Measurements from ENCODE around the gene FRMD5. TPM values are rescaled to one million over a fixed set of nuclear protein-coding genes. Genes with fewer than 3 reads are reported as not detected.

FRMD5 gene
- total and polyA plus RNA-seq, 2 experiments from 2014 or later = 0.51 to 3.8 TPM

GRCh38 chr15:43955140-43955539 is 239.9 kb downstream of the FRMD5 start:
- Histone ChIP-seq H3K9me3 (ENCODE audit: low read depth) (no peaks in the 10 kb centered on the region), H3K27me3 (no peaks in the 10 kb centered on the region), H3K9me2 (replicated peaks; ENCODE audit: insufficient read depth) (no peaks in the 10 kb centered on the region), H3K36me3 (replicated peaks; ENCODE audit: insufficient read depth, low read depth) (no peaks in the 10 kb centered on the region), H3K4me1 (ENCODE audit: insufficient read depth) (no peaks in the 10 kb centered on the region), H3K79me2 (no peaks in the 10 kb centered on the region), H3K4me2 (no peak overlapping the region), H2AFZ (no peak overlapping the region), H4K20me1 (ENCODE audit: insufficient read depth, poor library complexity, severe bottlenecking) (no peaks in the 10 kb centered on the region), H3K4me3 (no peak overlapping the region), H3K27ac (no peak overlapping the region)
- TF ChIP-seq EZH2phosphoT487 (IDR thresholded peaks at IDR 0.05; ENCODE audit: low read depth, severe bottlenecking, unreplicated experiment) (no peak), EZH2 (IDR thresholded peaks at IDR 0.05; ENCODE audit: borderline replicate concordance) (no peak)
- TF ChIP-seq, protein P1, sequence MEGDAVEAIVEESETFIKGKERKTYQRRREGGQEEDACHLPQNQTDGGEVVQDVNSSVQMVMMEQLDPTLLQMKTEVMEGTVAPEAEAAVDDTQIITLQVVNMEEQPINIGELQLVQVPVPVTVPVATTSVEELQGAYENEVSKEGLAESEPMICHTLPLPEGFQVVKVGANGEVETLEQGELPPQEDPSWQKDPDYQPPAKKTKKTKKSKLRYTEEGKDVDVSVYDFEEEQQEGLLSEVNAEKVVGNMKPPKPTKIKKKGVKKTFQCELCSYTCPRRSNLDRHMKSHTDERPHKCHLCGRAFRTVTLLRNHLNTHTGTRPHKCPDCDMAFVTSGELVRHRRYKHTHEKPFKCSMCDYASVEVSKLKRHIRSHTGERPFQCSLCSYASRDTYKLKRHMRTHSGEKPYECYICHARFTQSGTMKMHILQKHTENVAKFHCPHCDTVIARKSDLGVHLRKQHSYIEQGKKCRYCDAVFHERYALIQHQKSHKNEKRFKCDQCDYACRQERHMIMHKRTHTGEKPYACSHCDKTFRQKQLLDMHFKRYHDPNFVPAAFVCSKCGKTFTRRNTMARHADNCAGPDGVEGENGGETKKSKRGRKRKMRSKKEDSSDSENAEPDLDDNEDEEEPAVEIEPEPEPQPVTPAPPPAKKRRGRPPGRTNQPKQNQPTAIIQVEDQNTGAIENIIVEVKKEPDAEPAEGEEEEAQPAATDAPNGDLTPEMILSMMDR (IDR thresholded peaks at IDR 0.05; ENCODE audit: poor library complexity) = no peak
- DNase-seq (ENCODE audit: low spot score) = no peak
- 93% methylated on average over 1 of the region's 1 CpG for WGBS (ENCODE audit: low lambda C conversion rate, missing lambda C conversion rate)

DNA sequence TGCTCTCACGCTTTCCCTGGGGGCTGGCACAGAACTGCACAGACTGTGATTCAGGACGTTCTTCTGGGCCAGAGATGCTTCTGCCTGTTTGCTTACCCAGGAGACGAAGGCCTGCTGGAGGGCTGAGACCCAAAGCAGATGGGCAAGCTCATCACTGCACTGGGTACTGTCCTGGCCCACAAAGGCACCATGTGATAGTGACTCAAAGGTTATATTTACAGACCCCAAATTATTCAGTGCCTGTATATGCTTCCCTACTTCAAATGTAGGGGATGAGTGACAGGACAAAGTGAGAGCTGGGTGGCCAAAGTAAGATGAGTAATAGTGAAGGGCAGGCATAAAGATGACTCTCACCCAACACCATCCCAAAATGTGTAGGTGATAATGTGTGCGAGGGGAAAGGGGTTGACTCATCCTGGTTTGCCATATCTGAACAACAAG is 240.9 kb downstream of the FRMD5 start:
- WGBS (ENCODE audit: low lambda C conversion rate, missing lambda C conversion rate) = 79% methylated on average over 4 of the region's 4 CpGs
- H4K20me1 ChIP-seq (ENCODE audit: insufficient read depth, poor library complexity, severe bottlenecking) = no peaks in the 10 kb centered on the region
- no peak for DNase-seq (ENCODE audit: low spot score)
- no peaks in the 10 kb centered on the region for H3K4me1 ChIP-seq (ENCODE audit: insufficient read depth)
- H3K27ac ChIP-seq = no peak overlapping the region
- H3K36me3 ChIP-seq (replicated peaks; ENCODE audit: insufficient read depth, low read depth) = no peaks in the 10 kb centered on the region
- H3K79me2 ChIP-seq = no peaks in the 10 kb centered on the region
- no peak overlapping the region for H3K4me3 ChIP-seq
- H3K9me2 ChIP-seq (replicated peaks; ENCODE audit: insufficient read depth) = no peaks in the 10 kb centered on the region
- no peak overlapping the region for H2AFZ ChIP-seq
- no peak for TF ChIP-seq EZH2 (IDR thresholded peaks at IDR 0.05; ENCODE audit: borderline replicate concordance)
- no peak for TF ChIP-seq EZH2phosphoT487 (IDR thresholded peaks at IDR 0.05; ENCODE audit: low read depth, severe bottlenecking, unreplicated experiment)
- TF ChIP-seq, protein P1 (IDR thresholded peaks at IDR 0.05; ENCODE audit: poor library complexity) = no peak
- H3K4me2 ChIP-seq = no peak overlapping the region
- H3K27me3 ChIP-seq = no peaks in the 10 kb centered on the region
- H3K9me3 ChIP-seq (ENCODE audit: low read depth) = no peaks in the 10 kb centered on the region

DNA sequence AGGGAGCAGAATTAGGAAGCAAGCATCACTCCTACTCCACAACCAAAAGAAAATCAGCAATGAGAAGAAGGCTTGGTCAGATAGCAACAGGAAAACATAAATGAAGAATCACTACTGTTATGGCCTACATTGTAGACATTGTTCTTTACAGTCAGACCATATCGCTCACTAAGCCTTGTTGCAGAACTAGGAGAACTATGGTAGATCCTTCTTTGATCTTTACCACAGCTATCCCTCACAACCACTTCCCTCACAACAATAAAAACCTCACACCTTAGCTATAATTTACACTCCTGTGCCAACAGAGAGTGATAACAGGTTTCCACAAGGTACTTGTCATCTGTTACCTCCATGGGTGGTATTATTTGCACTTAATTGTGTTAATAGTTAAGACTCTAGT is 241.7 kb downstream of the FRMD5 start:
- DNase-seq (ENCODE audit: low spot score) = no peak
- H3K79me2 ChIP-seq = no peaks in the 10 kb centered on the region
- no peaks in the 10 kb centered on the region for H4K20me1 ChIP-seq (ENCODE audit: insufficient read depth, poor library complexity, severe bottlenecking)
- H3K4me3 ChIP-seq = no peak overlapping the region
- no peaks in the 10 kb centered on the region for H3K9me3 ChIP-seq (ENCODE audit: low read depth)
- 100% methylated on average over 1 of the region's 1 CpG for WGBS (ENCODE audit: low lambda C conversion rate, missing lambda C conversion rate)
- no peak overlapping the region for H3K27ac ChIP-seq
- no peaks in the 10 kb centered on the region for H3K4me1 ChIP-seq (ENCODE audit: insufficient read depth)
- no peaks in the 10 kb centered on the region for H3K36me3 ChIP-seq (replicated peaks; ENCODE audit: insufficient read depth, low read depth)
- no peak overlapping the region for H3K4me2 ChIP-seq
- H2AFZ ChIP-seq = no peak overlapping the region
- H3K27me3 ChIP-seq = no peaks in the 10 kb centered on the region
- no peaks in the 10 kb centered on the region for H3K9me2 ChIP-seq (replicated peaks; ENCODE audit: insufficient read depth)
- TF ChIP-seq, protein P1 (IDR thresholded peaks at IDR 0.05; ENCODE audit: poor library complexity) = no peak
- TF ChIP-seq EZH2 (IDR thresholded peaks at IDR 0.05; ENCODE audit: borderline replicate concordance) (no peak), EZH2phosphoT487 (IDR thresholded peaks at IDR 0.05; ENCODE audit: low read depth, severe bottlenecking, unreplicated experiment) (no peak)

DNA sequence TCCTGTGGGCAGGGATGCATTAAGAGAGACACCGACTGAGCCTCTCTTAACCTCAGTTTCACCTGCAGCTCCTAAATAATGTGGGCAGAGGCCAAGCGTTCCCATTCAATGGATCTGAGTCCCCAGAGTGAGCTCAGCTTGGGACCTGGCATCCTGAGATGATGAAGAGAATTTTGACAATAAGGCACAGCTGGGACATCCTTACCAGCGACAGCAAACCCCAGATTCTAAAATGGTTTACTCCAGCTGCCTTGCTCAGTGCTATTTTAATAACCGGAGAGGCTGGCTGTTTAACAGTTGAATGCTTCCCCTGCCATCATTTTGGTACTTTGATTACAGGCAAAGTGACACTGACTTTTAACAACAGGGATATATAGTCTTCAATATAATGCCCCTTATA is 244.5 kb downstream of the FRMD5 start:
- 90% methylated on average over 4 of the region's 4 CpGs for WGBS (ENCODE audit: low lambda C conversion rate, missing lambda C conversion rate)

More for the DNA sequence above, 244.5 kb downstream of the FRMD5 start:
- Histone ChIP-seq H3K4me1 (ENCODE audit: insufficient read depth) (no peaks in the 10 kb centered on the region), H2AFZ (no peak overlapping the region), H3K4me2 (no peak overlapping the region), H3K27ac (no peak overlapping the region), H3K36me3 (replicated peaks; ENCODE audit: insufficient read depth, low read depth) (no peaks in the 10 kb centered on the region), H3K4me3 (no peak overlapping the region), H3K9me2 (replicated peaks; ENCODE audit: insufficient read depth) (no peaks in the 10 kb centered on the region), H3K9me3 (ENCODE audit: low read depth) (no peaks in the 10 kb centered on the region), H4K20me1 (ENCODE audit: insufficient read depth, poor library complexity, severe bottlenecking) (no peaks in the 10 kb centered on the region), H3K27me3 (no peaks in the 10 kb centered on the region), H3K79me2 (no peaks in the 10 kb centered on the region)
- TF ChIP-seq, protein P1 (IDR thresholded peaks at IDR 0.05; ENCODE audit: poor library complexity) = no peak
- TF ChIP-seq EZH2phosphoT487 (IDR thresholded peaks at IDR 0.05; ENCODE audit: low read depth, severe bottlenecking, unreplicated experiment) (no peak), EZH2 (IDR thresholded peaks at IDR 0.05; ENCODE audit: borderline replicate concordance) (no peak)
- no peak for DNase-seq (ENCODE audit: low spot score)
